OCI-LY3 (cell line): Measurements from ENCODE around the gene GLB1L3.

Experiments used
- EZH2phosphoT487 ChIP-seq: fragments of 200-600 bp; shearing (Covaris generic); IDR thresholded peaks from 2 replicates; pipeline ENCODE4 v1.6.1; 2018; ENCODE audit warnings: antibody characterized with exemption, mixed run types, low read depth
- TF ChIP-seq, protein P1 (sequence below): fragments of 200-600, 300-600 bp; sonication (generic); IDR thresholded peaks from 2 replicates; pipeline ENCODE4 v1.5.1; 2014; ENCODE audit warnings: antibody characterized with exemption, low read length, low read depth

DNA sequence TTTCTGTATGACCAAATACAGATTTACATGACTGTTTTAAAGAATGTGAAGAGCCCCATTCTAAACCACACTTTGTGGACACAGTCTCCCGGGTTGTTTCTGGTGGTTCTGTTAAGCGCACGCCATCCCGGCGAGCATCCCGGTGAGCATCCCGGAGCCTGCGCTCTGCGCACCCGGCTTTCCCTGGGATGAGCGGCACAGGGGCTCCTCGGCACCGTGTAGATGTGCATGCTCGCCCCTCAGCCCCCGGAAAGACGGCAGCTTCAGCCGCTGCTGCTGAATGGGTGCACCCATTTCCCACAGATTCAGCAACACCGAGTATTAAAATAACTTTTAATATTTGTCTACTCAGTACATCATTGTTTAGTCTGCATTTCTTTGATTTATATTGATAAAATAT is 91.6 kb downstream of the GLB1L3 start:
- TF ChIP-seq, protein P1, sequence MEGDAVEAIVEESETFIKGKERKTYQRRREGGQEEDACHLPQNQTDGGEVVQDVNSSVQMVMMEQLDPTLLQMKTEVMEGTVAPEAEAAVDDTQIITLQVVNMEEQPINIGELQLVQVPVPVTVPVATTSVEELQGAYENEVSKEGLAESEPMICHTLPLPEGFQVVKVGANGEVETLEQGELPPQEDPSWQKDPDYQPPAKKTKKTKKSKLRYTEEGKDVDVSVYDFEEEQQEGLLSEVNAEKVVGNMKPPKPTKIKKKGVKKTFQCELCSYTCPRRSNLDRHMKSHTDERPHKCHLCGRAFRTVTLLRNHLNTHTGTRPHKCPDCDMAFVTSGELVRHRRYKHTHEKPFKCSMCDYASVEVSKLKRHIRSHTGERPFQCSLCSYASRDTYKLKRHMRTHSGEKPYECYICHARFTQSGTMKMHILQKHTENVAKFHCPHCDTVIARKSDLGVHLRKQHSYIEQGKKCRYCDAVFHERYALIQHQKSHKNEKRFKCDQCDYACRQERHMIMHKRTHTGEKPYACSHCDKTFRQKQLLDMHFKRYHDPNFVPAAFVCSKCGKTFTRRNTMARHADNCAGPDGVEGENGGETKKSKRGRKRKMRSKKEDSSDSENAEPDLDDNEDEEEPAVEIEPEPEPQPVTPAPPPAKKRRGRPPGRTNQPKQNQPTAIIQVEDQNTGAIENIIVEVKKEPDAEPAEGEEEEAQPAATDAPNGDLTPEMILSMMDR: no peak
- no peak for TF ChIP-seq EZH2phosphoT487
